Body of pancreas (tissue), 4 donors: ENCODE measurements around the gene ROR1. TPM values are rescaled to one million over a fixed set of nuclear protein-coding genes. Genes with fewer than 3 reads are reported as not detected.
"Not testable (repeated sequence)": the region's sequence is repeated elsewhere in the genome, so short reads cannot be mapped to it uniquely, and the experiment has no call there.

Experiments used
- ATAC-seq: fragments of 150-250 bp; one replicate; pipeline ENCODE4 v1.9.1; 2016
- DNase-seq, 4 donors: peaks; one replicate each; pipeline ENCODE4 v3.0.0-alpha.2; 2019
- H3K27ac ChIP-seq, 4 donors: fragments of 200-600 bp; sonication (generic); 1 replicate in 3 of 4; 2 replicates in 1 of 4; pipeline versions ENCODE4 v1.5.1 to v1.6.1; 2016 to 2019; ENCODE audit warnings: mild to moderate bottlenecking in 1 of 4, mixed read lengths in 1 of 4, moderate library complexity in 1 of 4
- H3K27me3 ChIP-seq, 2 donors: fragments of 200-600 bp; sonication (generic); one replicate each; pipeline ENCODE4 v1.6.0; 2016; ENCODE audit warnings: mild to moderate bottlenecking in 1 of 2
- H3K36me3 ChIP-seq, 2 donors: fragments of 200-600 bp; sonication (generic); replicated peaks in 1 of 2; 2 replicates each; pipeline ENCODE4 v1.5.1; 2016; ENCODE audit warnings: low read depth in 2 of 2; ENCODE audit not compliant: insufficient read depth in 1 of 2
- H3K4me1 ChIP-seq: fragments of 200-600 bp; sonication (generic); one replicate; pipeline ENCODE4 v1.6.0; 2016
- H3K4me3 ChIP-seq, 2 donors: fragments of 200-600 bp; sonication (generic); 1 replicate in 1 of 2; 2 replicates in 1 of 2; pipeline ENCODE4 v1.5.1; 2016 to 2019
- H3K9me3 ChIP-seq, 3 donors: fragments of 200-600 bp; sonication (generic); 1 replicate in 2 of 3; 2 replicates in 1 of 3; pipeline ENCODE4 v1.5.1; 2016
- POLR2A ChIP-seq, 3 donors: fragments of 450-650 bp; IDR thresholded peaks; one replicate each; pipeline ENCODE4 v1.6.1; 2016; ENCODE audit warnings: antibody characterized with exemption in 3 of 3, mild to moderate bottlenecking in 2 of 3
- WGBS, 2 donors: methylation state at CpG; one replicate each; pipeline ENCODE4 v1.1.5; 2017; 5-methylcytosine and 5-hydroxymethylcytosine counted together
- intact Hi-C: fragments of 100-400 bp; cut with DNase I; formaldehyde crosslinking; loops from one replicate; pipeline ENCODE4 v1.15.1; 2023
- total RNA-seq, 2 donors: library from RNA; depleted of rRNA; stranded (reverse); fragments of >200 nt; gene quantifications; one replicate each; pipeline ENCODE4 v1.1.0, GENCODE V29; 2016
- TF ChIP-seq, protein P1 (sequence below), 7 experiments: fragments of 450-650 bp in 4 of 7; fragments of 200-600 bp in 3 of 7; sonication (generic) in 3 of 7; IDR thresholded peaks; one replicate each; pipeline ENCODE4 v1.5.1; 2016 to 2019; ENCODE audit warnings: antibody characterized with exemption in 7 of 7

The ROR1 gene
- total RNA-seq, 2 donors from 2014 or later: 26.7 to 56.0 TPM

DNA sequence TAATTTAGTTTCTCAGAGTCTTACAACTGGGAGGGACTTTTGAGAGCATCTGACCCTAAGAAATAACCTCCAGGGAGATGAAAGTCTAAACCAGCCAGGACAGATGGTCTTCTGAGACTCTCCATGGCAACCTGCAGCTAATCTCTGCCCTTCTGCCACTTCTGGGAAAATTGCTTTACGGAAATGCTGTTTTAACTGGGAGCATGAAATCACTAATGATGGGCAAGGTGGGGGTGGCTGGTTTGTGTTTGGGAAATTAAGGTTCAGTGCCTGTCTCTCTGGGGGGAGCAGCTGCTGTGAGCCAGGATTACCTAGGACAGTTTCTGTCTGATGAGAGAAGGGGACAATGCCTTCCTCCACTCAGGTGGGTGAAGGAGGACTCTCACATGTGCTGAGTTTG lies 33.2 kb downstream of the ROR1 start:
- no peak overlapping the region for H3K4me3 ChIP-seq
- ATAC-seq (no peak), DNase-seq (no peak)
- intact Hi-C loops: no loop called here
- H3K27ac ChIP-seq: no peak overlapping the region
- no peaks in the 10 kb centered on the region for H3K27me3 ChIP-seq
- no peaks in the 10 kb centered on the region for H3K36me3 ChIP-seq
- TF ChIP-seq, protein P1, sequence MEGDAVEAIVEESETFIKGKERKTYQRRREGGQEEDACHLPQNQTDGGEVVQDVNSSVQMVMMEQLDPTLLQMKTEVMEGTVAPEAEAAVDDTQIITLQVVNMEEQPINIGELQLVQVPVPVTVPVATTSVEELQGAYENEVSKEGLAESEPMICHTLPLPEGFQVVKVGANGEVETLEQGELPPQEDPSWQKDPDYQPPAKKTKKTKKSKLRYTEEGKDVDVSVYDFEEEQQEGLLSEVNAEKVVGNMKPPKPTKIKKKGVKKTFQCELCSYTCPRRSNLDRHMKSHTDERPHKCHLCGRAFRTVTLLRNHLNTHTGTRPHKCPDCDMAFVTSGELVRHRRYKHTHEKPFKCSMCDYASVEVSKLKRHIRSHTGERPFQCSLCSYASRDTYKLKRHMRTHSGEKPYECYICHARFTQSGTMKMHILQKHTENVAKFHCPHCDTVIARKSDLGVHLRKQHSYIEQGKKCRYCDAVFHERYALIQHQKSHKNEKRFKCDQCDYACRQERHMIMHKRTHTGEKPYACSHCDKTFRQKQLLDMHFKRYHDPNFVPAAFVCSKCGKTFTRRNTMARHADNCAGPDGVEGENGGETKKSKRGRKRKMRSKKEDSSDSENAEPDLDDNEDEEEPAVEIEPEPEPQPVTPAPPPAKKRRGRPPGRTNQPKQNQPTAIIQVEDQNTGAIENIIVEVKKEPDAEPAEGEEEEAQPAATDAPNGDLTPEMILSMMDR (IDR thresholded peaks at IDR 0.05): no peak
- no peak for TF ChIP-seq POLR2A (IDR thresholded peaks at IDR 0.05)
- H3K4me1 ChIP-seq: peaks cover 7% of the 10 kb centered on the region
- 36 to 82% methylated on average over 1 of the region's 1 CpG for WGBS, 2 donors
- no peaks in the 10 kb centered on the region for H3K9me3 ChIP-seq

DNA sequence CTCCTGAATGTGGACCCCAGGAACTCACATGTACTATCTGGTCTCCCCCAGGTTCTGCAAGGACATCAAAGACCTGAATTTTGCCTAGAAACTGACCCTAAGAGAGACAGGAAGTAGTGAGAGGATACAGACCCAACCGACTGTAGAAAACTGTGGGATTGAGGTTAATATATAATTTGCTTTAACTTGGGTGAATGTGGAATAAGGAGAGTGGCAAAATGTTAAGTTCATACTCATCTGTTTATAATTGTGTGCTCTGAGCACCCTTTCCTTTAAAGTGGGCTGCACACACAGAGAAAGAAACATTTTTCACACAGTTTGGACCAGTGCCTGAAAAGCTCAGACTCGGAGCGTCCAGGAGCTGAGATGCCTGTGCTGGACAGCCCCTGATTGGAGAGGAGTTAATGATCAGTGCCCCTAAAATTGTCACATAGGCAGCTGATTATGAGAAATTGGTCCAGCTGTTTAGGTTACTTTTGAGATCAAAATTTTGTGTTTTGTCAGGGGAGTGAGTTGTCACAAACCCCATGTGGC lies 37.2 kb downstream of the ROR1 start:
- TF ChIP-seq POLR2A (IDR thresholded peaks at IDR 0.05): no peak
- TF ChIP-seq, protein P1 (IDR thresholded peaks at IDR 0.05): no peak
- H3K9me3 ChIP-seq: no peaks in the 10 kb centered on the region
- no peak overlapping the region for H3K4me3 ChIP-seq
- intact Hi-C loops: no loop called here
- no peak for ATAC-seq
- H3K27ac ChIP-seq: no peak overlapping the region
- peaks cover 18% of the 10 kb centered on the region for H3K4me1 ChIP-seq
- H3K27me3 ChIP-seq: no peaks in the 10 kb centered on the region
- 49 to 70% methylated on average over 3 of the region's 3 CpGs for WGBS, 2 donors
- no peak for DNase-seq
- no peaks in the 10 kb centered on the region for H3K36me3 ChIP-seq

DNA sequence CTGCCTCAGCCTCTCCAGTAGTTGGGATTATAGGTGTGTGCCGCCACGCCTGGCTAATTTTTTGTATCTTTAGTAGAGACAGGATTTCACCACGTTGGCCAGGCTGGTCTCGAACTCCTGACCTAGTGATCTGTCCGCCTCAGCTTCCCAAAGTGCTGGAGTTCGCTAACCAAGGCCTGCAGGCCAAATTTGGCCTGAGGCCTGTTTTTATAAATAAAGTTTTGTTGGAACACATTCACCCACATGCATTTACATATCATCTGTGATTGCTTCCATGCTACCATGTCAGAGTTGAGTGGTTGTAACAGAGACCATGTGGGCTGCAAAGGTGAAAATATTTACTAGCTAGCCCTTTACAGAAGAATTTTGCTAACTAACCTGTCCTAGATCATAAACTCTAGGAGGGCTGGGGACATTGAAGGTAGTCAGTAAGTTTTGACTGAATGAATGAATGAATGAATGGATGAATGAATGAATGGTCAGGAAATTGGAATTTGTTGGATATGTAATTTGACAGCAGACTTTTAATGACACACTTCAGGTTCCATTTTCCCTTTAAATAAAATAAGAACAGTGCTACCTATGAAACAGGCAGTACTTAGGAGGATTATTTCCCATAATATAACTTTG lies 38.4 kb downstream of the ROR1 start:
- H3K4me3 ChIP-seq: no peak overlapping the region
- H3K36me3 ChIP-seq: no peaks in the 10 kb centered on the region
- WGBS, 2 donors: 95 to 99% methylated on average over 6 of the region's 6 CpGs
- no peaks in the 10 kb centered on the region for H3K27me3 ChIP-seq
- H3K4me1 ChIP-seq: peaks cover 27% of the 10 kb centered on the region
- H3K9me3 ChIP-seq: no peaks in the 10 kb centered on the region
- DNase-seq (no peak), ATAC-seq (no peak)
- TF ChIP-seq, protein P1 (IDR thresholded peaks at IDR 0.05): no peak
- no peak for TF ChIP-seq POLR2A (IDR thresholded peaks at IDR 0.05)
- H3K27ac ChIP-seq: no peak overlapping the region
- intact Hi-C loops: no loop called here

DNA sequence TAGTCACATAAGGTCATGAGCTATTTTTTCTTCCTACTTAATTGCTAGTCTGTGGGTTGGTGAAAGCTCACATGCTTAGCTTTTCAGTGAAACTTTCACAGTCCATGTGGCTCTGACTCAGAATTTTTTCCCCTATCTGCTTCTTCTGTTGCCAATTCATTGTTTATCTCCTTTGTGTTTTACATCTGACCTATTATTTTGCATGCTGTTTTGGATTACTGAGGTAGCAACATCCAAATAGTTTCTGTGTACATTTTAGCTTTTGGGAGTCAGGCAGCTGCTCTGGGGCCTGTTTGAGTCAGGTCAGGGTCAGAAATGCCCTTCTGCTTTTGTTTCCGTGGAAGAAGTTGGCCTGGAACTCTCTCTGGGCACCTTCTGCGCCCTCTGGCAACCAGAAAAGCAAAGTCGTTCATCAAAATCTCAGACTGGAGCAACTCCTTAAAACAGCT lies 40.0 kb downstream of the ROR1 start:
- Histone ChIP-seq H3K9me3 (no peaks in the 10 kb centered on the region), H3K27me3 (no peaks in the 10 kb centered on the region), H3K36me3 (no peaks in the 10 kb centered on the region), H3K4me3 (no peak overlapping the region), H3K4me1 (peaks cover 34% of the 10 kb centered on the region), H3K27ac (peak overlapping the region; percentile 20 to 33 (median 30))
- ATAC-seq (peak; percentile 47), DNase-seq (peak in 2 of 4 donors; percentile 25 to 36)
- WGBS, 2 donors: 23 to 34% methylated on average over 3 of the region's 3 CpGs
- no peak for TF ChIP-seq POLR2A (IDR thresholded peaks at IDR 0.05)
- TF ChIP-seq, protein P1 (IDR thresholded peaks at IDR 0.05): no peak
- intact Hi-C loops: no loop called here

DNA sequence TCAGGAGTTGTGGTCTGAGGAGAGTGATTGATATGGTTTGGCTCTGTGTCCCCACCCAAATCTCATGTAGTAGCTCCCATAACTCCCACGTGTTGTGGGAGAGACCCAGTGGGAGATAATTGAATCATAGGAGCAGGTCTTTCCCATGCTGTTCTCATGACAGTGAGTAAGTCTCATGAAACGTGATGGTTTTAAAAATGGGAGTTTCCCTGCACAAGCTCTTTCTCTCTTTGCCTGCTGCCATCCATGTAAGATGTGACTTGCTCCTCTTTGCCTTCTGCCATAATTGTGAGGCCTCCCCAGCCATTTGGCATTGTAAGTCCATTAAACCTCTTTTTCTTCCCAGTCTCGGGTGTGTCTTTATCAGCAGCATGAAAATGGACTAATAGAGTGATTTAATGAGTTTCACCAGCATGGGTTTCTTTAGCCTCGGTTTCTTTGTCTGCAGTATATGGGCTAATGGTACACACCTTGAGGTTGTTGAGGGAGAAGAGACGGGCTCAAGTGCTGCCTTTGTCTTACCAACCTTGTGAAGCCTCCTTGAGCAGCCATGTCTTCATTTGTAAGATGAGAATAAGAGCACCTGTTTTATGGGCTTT lies 42.5 kb downstream of the ROR1 start:
- 82 to 93% methylated on average over 5 of the region's 5 CpGs for WGBS, 2 donors
- intact Hi-C loops: not testable (repeated sequence)

More for the DNA sequence above, 42.5 kb downstream of the ROR1 start:
- H3K36me3 ChIP-seq, H3K4me3 ChIP-seq, DNase-seq, ATAC-seq, H3K9me3 ChIP-seq, H3K27me3 ChIP-seq: not testable (repeated sequence)
- H3K4me1 ChIP-seq: peaks cover 34% of the 10 kb centered on the region
- H3K27ac ChIP-seq: peak overlapping the region in 3 of 4 donors; percentile 18 to 60 (median 28)
